Brain microvascular endothelial cell (primary cell): ENCODE data around the gene NISCH.

Experiments used
- DNase-seq: peaks from one replicate; pipeline ENCODE4 v3.0.0-alpha.2; 2020
- H3K27ac ChIP-seq: fragments of 250-450 bp; sonication (Bioruptor Pico); 2 replicates; pipeline ENCODE4 v1.5.1; 2020; ENCODE audit warnings: mild to moderate bottlenecking, moderate library complexity
- H3K27me3 ChIP-seq: fragments of 250-450 bp; sonication (Bioruptor Pico); replicated peaks from 2 replicates; pipeline ENCODE4 v1.5.1; 2020; ENCODE audit warnings: mild to moderate bottlenecking
- H3K36me3 ChIP-seq: fragments of 250-450 bp; sonication (Bioruptor Pico); replicated peaks from 2 replicates; pipeline ENCODE4 v1.5.1; 2020; ENCODE audit warnings: mild to moderate bottlenecking
- H3K4me3 ChIP-seq: 2 replicates; pipeline ENCODE4 v1.5.1; 2011; ENCODE audit warnings: low read depth, mild to moderate bottlenecking, control low read depth, low read length, moderate library complexity
- in situ Hi-C: cut with HindIII; loops from 2 replicates; pipeline ENCODE4 v1.10.0; 2017; ENCODE audit warnings: low sequenced_read_pairs, low pct_ligation_motif_present
- TF ChIP-seq, protein P1 (sequence below): IDR thresholded peaks from 2 replicates; pipeline ENCODE4 v1.5.1; 2011; ENCODE audit warnings: low read depth, mild to moderate bottlenecking, moderate library complexity, low read length, control low read depth, inconsistent platforms; ENCODE audit errors: missing control alignments

Gene NISCH

DNA sequence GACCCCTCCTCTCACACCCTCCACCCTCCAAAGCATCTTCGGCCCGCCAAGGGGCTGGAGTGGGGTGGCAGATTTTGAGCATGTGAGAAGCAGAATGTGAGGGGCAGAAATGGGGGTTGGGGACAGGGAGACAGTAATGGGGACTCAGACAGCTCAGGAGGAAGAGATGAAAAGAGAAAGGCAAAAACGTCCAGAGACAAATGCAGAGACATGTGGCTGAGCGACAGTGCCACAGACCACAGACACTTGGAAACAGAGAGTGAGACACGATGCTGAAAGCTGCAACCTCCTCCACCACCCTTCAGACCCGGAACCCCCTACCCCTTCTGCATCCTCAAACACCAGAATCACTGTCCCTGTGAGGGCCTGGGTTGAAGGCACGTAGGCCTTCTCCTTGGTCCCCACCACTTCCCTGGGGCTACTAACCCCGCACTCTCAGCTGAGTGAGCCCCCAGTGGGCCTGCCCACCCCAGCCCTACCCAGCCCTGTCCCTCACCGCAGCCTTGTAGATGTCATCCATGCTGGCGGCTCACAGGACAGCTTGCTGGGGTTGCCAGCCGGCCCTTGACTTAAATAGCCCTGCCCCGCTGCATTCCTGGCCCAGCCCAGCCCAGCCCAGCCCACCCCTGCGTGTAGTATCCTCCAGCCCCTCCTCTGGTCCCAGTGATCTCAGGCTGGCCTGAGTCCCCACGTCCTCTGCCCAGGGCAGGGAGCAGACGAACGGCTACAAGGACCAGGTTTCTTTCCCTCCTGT, 1.7 kb upstream of the NISCH start, which contains the start of gene TNNC1:
Gene TNNC1, minus strand, starts transcription at position 546 of the 754 bp plus-strand sequence. Its CDS starts 26 bp downstream, at position 520.
- TF ChIP-seq, protein P1, sequence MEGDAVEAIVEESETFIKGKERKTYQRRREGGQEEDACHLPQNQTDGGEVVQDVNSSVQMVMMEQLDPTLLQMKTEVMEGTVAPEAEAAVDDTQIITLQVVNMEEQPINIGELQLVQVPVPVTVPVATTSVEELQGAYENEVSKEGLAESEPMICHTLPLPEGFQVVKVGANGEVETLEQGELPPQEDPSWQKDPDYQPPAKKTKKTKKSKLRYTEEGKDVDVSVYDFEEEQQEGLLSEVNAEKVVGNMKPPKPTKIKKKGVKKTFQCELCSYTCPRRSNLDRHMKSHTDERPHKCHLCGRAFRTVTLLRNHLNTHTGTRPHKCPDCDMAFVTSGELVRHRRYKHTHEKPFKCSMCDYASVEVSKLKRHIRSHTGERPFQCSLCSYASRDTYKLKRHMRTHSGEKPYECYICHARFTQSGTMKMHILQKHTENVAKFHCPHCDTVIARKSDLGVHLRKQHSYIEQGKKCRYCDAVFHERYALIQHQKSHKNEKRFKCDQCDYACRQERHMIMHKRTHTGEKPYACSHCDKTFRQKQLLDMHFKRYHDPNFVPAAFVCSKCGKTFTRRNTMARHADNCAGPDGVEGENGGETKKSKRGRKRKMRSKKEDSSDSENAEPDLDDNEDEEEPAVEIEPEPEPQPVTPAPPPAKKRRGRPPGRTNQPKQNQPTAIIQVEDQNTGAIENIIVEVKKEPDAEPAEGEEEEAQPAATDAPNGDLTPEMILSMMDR, result no peak
- in situ Hi-C loops, result no loop called here
- Histone ChIP-seq H3K4me3 (no peak within 1 kb of the TSS), H3K27ac (no peak within 1 kb of the TSS), H3K36me3 (peaks cover 1% of the 10 kb centered on the region), H3K27me3 (no peaks in the 10 kb centered on the region)
- DNase-seq, result no peak

DNA sequence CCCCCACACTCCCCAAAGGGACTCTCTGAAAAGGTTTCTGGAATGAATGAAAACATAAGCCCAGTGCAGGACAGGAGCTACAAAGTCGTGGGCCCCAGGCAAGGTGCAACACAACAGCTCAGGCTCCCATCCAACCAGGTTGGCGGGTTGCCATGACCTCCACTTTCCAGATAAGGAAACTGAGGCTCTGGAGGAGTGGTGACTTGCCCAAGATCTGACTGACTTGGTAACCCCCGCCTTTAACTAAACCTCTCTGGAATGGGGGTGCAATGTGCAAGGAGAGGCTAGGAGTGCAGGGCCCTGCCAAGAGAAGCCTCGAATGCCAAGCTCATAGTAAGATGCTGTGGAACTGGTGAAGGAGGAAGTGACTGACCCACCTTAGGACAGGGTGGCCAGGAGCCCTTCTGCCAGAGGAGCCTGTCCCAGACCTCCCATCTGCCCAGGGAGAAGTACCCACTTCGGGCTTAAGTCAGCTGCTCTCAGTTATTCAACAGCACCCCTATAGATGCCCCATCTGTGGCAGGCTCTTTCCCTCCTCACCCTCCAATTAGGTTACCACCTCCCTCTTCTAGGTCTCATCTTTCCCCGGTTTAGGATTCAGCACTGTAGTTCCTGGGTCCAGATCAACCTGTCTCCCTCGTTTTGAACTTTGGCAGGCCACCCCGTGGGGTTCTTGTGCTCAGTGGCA, 1.0 kb upstream of the NISCH start:
- no peaks in the 10 kb centered on the region for H3K27me3 ChIP-seq
- H3K36me3 ChIP-seq, result peaks cover 8% of the 10 kb centered on the region
- no peak overlapping the region for H3K27ac ChIP-seq
- in situ Hi-C loops, result no loop called here
- TF ChIP-seq, protein P1, result no peak
- no peak overlapping the region for H3K4me3 ChIP-seq
- no peak for DNase-seq

DNA sequence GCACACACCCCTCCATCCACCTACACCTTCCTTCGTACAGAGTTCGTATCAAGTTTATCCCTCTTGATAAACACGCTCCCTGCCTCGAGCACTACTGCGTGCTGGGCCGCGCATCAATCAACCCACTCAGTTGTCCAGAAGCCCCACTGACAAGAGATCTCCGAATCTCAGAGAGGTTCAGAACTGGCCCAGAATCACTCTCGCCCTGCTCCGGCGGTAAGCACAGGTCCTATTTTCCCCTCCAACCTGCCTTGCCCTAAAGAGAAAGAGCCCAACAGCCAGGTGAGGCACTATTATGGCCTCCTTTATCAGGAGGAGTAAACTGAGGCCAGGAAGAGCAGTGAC, 494 bp upstream of the NISCH start:
- Histone ChIP-seq H3K4me3 (peak overlapping the region; percentile 88), H3K36me3 (peaks cover 13% of the 10 kb centered on the region), H3K27me3 (no peaks in the 10 kb centered on the region), H3K27ac (peak overlapping the region; percentile 56)
- in situ Hi-C loops, result no loop called here
- no peak for DNase-seq
- TF ChIP-seq, protein P1, result no peak

DNA sequence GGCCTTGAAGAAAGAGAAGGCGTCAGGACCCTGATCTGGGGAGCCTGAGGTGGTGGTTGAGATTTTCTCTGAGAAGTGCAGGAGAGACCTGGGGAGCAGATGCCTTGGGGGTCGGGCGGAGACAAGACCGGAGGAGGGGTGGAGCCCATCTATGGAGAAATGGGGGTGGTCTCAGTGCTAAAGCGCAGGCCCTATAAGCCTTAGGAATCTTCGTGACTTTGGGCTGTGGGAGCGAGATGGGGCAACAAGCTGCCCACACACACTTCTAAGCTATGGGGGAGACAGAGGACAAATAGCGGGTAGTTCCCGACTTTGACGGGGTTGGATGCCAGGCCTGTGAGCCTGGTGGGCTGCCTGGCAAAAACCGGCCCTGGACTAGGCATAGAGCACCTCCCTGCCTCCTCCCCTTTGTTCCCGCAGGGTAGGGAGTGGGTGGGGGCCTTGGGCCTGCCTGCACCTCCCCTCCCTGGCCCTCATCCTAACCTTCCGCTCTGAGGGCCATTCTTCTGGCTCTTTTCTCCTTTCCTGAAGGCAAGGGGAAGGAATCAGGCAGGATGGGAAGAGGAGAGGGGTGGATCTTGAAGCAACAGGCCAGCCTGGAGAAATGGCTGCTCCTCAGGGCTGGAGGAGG, 880 bp downstream of the NISCH start:
- peaks cover 19% of the 10 kb centered on the region for H3K36me3 ChIP-seq
- peak overlapping the region; percentile 88 for H3K4me3 ChIP-seq
- TF ChIP-seq, protein P1, result no peak
- H3K27me3 ChIP-seq, result no peaks in the 10 kb centered on the region
- H3K27ac ChIP-seq, result peak overlapping the region; percentile 27
- no peak for DNase-seq
- in situ Hi-C loops, result no loop called here

DNA sequence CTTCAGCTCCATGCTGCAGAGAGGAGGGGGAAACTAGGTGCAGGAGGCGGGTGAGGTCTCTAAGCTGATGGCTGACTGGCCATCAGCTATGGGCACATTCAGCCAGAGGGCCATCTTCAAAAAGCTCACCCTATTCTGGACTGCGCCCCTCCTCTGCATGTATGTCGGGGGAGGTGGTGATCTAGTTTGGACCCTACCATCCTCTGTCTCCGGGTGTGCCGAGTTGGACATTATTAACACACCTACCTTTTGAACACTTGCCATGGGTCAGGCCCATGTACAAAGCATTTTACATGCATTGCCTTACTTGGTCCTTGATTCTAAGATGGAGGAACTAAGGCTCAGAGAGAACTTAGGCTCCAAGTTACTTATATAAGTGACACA, 1.4 kb downstream of the NISCH start:
- in situ Hi-C loops, result no loop called here
- no peak overlapping the region for H3K27ac ChIP-seq
- no peaks in the 10 kb centered on the region for H3K27me3 ChIP-seq
- H3K36me3 ChIP-seq, result peaks cover 22% of the 10 kb centered on the region
- TF ChIP-seq, protein P1, result no peak
- H3K4me3 ChIP-seq, result peak overlapping the region; percentile 88
- no peak for DNase-seq
